SK-N-SH (cell line): ENCODE results near the gene COL15A1. TPM values are rescaled to one million over a fixed set of nuclear protein-coding genes. Genes with fewer than 3 reads are reported as not detected.

ENCODE experiments used
- CTCF ChIA-PET: fragments of 300-600, 350-600 bp; formaldehyde crosslinking; extraction: SDS; loops from one replicate; lab custom pipeline; 2021; lab: Yijun Ruan, JAX
- POLR2A ChIA-PET: fragments of 350-600 bp; sonication (Branson Sonifier 250); formaldehyde crosslinking; extraction: SDS; loops from one replicate; lab custom pipeline; 2020; ENCODE audit warnings: antibody characterized with exemption, inconsistent platforms; lab: Yijun Ruan, JAX
- DNase-seq: peaks from one replicate; pipeline ENCODE4 v3.0.0; 2012
- H2AFZ ChIP-seq: fragments of 200-600 bp; sonication (generic); 2 replicates; pipeline ENCODE4 v1.8.1; 2016; ENCODE audit warnings: antibody characterized with exemption, mild to moderate bottlenecking, low read depth
- H3F3A ChIP-seq: fragments of 200-600 bp; sonication (generic); replicated peaks from 2 replicates; pipeline ENCODE3; 2016; ENCODE audit warnings: antibody characterized with exemption, mild to moderate bottlenecking; ENCODE audit not compliant: insufficient read depth
- H3K27ac ChIP-seq, 2 experiments: fragments of 200-500 bp in 1 of 2; fragments of 200-600 bp in 1 of 2; sonication (Bioruptor generic) in 1 of 2; sonication (generic), shearing (Covaris generic) in 1 of 2; 2 replicates each; pipeline versions ENCODE4 v1.5.1 to v1.6.1; 2014 to 2016; ENCODE audit warnings: low read depth in 2 of 2, inconsistent platforms in 1 of 2, low read length in 1 of 2, mild to moderate bottlenecking in 1 of 2, mixed read lengths in 1 of 2
- H3K27me3 ChIP-seq: fragments of 200-600 bp; sonication (generic), shearing (Covaris generic); 2 replicates; pipeline ENCODE4 v1.6.1; 2016; ENCODE audit warnings: mixed run types; ENCODE audit not compliant: insufficient read depth
- H3K36me3 ChIP-seq, 2 experiments: fragments of 200-500 bp in 1 of 2; fragments of 200-600 bp in 1 of 2; sonication (Bioruptor generic) in 1 of 2; sonication (generic) in 1 of 2; replicated peaks in 1 of 2; 2 replicates each; pipeline versions ENCODE3 to v1.5.1; 2014 to 2016; ENCODE audit warnings: low read length in 1 of 2, mild to moderate bottlenecking in 1 of 2; ENCODE audit not compliant: insufficient read depth in 2 of 2, control insufficient read depth in 1 of 2
- H3K4me1 ChIP-seq, 2 experiments: fragments of 200-500 bp in 1 of 2; fragments of 200-600 bp in 1 of 2; sonication (Bioruptor generic) in 1 of 2; sonication (generic), shearing (Covaris generic) in 1 of 2; 2 replicates each; pipeline versions ENCODE4 v1.5.1 to v1.6.1; 2014 to 2016; ENCODE audit warnings: low read depth in 1 of 2, low read length in 1 of 2, mixed run types in 1 of 2; ENCODE audit not compliant: insufficient read depth in 2 of 2, control insufficient read depth in 1 of 2
- H3K4me2 ChIP-seq: fragments of 200-600 bp; sonication (generic), shearing (Covaris generic); 2 replicates; pipeline ENCODE4 v1.6.1; 2017; ENCODE audit warnings: mixed run types
- H3K4me3 ChIP-seq, 2 experiments: fragments of 200-500 bp in 1 of 2; fragments of 200-600 bp in 1 of 2; sonication (Bioruptor generic) in 1 of 2; sonication (generic), shearing (Covaris generic) in 1 of 2; 2 replicates each; pipeline versions ENCODE4 v1.5.1 to v1.8.1; 2014 to 2016; ENCODE audit warnings: low read depth in 2 of 2, inconsistent platforms in 1 of 2, low read length in 1 of 2, mild to moderate bottlenecking in 1 of 2, mixed read lengths in 1 of 2, moderate library complexity in 1 of 2
- H3K79me2 ChIP-seq: fragments of 200-600 bp; sonication (generic); 2 replicates; pipeline ENCODE4 v1.8.1; 2017; ENCODE audit warnings: mild to moderate bottlenecking; ENCODE audit not compliant: insufficient read depth
- H3K9ac ChIP-seq: fragments of 200-600 bp; sonication (generic); 2 replicates; pipeline ENCODE4 v1.6.1; 2017; ENCODE audit warnings: mixed run types
- H3K9me2 ChIP-seq: fragments of 200-600 bp; sonication (generic); 2 replicates; pipeline ENCODE4 v1.6.1; 2017; ENCODE audit warnings: mixed run types
- H3K9me3 ChIP-seq: fragments of 200-600 bp; sonication (generic); 2 replicates; pipeline ENCODE4 v1.6.1; 2017; ENCODE audit warnings: mixed run types, mild to moderate bottlenecking, moderate library complexity
- H4K20me1 ChIP-seq: fragments of 200-600 bp; sonication (generic); 2 replicates; pipeline ENCODE4 v1.6.1; 2017; ENCODE audit warnings: mild to moderate bottlenecking, mixed run types; ENCODE audit not compliant: insufficient read depth
- EP300 ChIP-seq, 2 experiments: IDR thresholded peaks; 2 replicates each; pipeline versions ENCODE4 v1.4.0 to v1.6.1; 2012; ENCODE audit warnings: borderline replicate concordance in 1 of 2, low read depth in 1 of 2, low read length in 1 of 2
- FOXJ3 ChIP-seq: sonication (generic); formaldehyde crosslinking; IDR thresholded peaks from 2 replicates; pipeline ENCODE4 v1.5.1; 2020; ENCODE audit warnings: mild to moderate bottlenecking, missing genetic modification reagents
- NFIC ChIP-seq: IDR thresholded peaks from 2 replicates; pipeline ENCODE4 v1.4.0; 2012; ENCODE audit warnings: borderline replicate concordance
- SIN3A ChIP-seq: IDR thresholded peaks from 2 replicates; pipeline ENCODE4 v1.6.1; 2012; ENCODE audit warnings: low read depth, mild to moderate bottlenecking, low read length, moderate library complexity, borderline replicate concordance
- TEAD4 ChIP-seq: IDR thresholded peaks from 2 replicates; pipeline ENCODE4 v1.4.0; 2012; ENCODE audit warnings: mild to moderate bottlenecking, borderline replicate concordance; ENCODE audit not compliant: insufficient read depth
- WGBS: methylation state at CpG from one replicate; pipeline ENCODE4 v1.1.6; 2017; ENCODE audit warnings: low lambda C conversion rate; 5-methylcytosine and 5-hydroxymethylcytosine counted together
- polyA plus RNA-seq, 3 experiments: library from polyadenylated mRNA; depleted of rRNA; stranded (reverse); fragments of >200 nt; gene quantifications; 2 replicates each; pipeline ENCODE4 v1.2.3, GENCODE V29; 2012
- TF ChIP-seq, protein P1 (sequence below): fragments of 150-350 bp; IDR thresholded peaks from 2 replicates; pipeline ENCODE4 v1.6.1; 2016; ENCODE audit warnings: mild to moderate bottlenecking, low read depth, low read length
- TF ChIP-seq, protein P2 (sequence below): IDR thresholded peaks from 2 replicates; pipeline ENCODE4 v1.4.0; 2012; ENCODE audit warnings: low read depth, borderline replicate concordance

COL15A1 gene
- polyA plus RNA-seq, 1 of the 3 experiments (the other 2 are of a cell fraction) = 0.84 TPM

DNA sequence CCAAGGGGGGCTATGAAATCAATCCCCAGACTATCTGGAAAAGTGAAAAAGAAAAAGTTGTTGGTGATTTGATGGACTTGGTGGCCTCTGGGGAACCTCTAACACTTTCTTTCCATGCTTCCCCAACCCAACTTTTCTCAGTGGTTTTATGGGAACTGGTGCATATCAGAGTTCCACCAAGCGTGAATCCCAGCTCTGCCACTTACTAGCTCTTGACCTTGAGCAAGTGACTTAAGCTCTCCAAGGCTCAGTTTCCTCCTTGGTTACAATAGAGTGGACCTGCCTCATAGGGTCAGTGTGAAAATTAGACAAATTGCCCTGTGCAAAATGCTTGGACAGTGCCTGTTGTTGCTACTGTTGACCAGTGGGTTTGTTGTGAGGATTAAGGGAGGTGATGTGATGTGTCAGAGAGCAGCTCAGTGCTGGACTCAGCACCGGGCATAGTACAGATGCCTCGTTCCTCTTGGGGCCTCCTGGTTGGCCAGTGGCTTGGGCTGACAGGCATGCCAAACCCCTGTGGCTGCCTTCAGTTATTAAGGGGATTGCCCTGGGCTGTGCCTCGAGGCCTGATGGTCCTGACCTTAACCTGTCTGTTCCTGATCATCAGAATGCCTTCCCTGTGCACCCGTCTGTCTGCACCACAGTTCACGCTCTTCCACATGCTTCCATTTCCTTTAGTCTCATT lies 49.3 kb downstream of the COL15A1 start (continued):
- no peak for TF ChIP-seq EP300 (IDR thresholded peaks at IDR 0.05; ENCODE audit: borderline replicate concordance in 1 of 2, low read depth in 1 of 2, low read length in 1 of 2)
- no peak for TF ChIP-seq FOXJ3 (CRISPR knock-in tag)
- TF ChIP-seq TEAD4 = no peak
- TF ChIP-seq, protein P1, sequence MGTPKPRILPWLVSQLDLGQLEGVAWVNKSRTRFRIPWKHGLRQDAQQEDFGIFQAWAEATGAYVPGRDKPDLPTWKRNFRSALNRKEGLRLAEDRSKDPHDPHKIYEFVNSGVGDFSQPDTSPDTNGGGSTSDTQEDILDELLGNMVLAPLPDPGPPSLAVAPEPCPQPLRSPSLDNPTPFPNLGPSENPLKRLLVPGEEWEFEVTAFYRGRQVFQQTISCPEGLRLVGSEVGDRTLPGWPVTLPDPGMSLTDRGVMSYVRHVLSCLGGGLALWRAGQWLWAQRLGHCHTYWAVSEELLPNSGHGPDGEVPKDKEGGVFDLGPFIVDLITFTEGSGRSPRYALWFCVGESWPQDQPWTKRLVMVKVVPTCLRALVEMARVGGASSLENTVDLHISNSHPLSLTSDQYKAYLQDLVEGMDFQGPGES = no peak
- TF ChIP-seq SIN3A = no peak
- TF ChIP-seq, all 33 proteins: peak for 0

DNA sequence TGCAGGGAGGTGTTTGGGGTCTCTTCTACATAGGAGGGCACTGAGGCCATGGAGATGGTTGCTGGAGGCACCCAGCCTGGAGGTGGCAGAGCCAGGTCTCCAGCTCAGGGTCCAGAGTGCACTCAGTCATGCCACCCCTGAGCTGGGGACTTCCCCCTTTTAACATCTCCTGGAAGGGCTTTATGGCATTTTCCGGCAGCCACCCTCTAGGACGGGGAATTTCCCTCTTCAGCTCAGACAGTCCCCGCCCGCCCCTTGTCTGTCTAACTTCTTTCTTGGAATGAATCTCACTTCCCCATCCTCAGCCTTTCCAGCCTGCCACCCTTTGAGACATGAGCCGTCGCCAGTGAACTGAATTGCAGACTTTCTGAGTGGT lies 49.9 kb downstream of the COL15A1 start:
- Histone ChIP-seq H3K79me2 (no peaks in the 10 kb centered on the region), H2AFZ (no peak overlapping the region), H3K27ac (no peak overlapping the region), H3K4me3 (no peak overlapping the region), H3K36me3 (no peaks in the 10 kb centered on the region), H3K9ac (no peak overlapping the region), H3K9me2 (no peaks in the 10 kb centered on the region), H3F3A (peaks cover 14% of the 10 kb centered on the region), H3K27me3 (no peaks in the 10 kb centered on the region), H4K20me1 (no peaks in the 10 kb centered on the region), H3K9me3 (no peaks in the 10 kb centered on the region), H3K4me1 (peaks cover 3 to 7% of the 10 kb centered on the region in 2 experiments; a peak in 3 of 4 replicates), H3K4me2 (no peak overlapping the region)
- 65% methylated on average over 6 of the region's 6 CpGs for WGBS
- ChIA-PET CTCF (interaction anchor here (1.5 to 11.4 kb wide), 2 partner anchors 146 to 154 kb away, joined by 3 to 131 read pairs; no protein-coding TSS in a partner anchor), POLR2A (no interaction called here)
- no peak for TF ChIP-seq NFIC
- no peak for DNase-seq

DNA sequence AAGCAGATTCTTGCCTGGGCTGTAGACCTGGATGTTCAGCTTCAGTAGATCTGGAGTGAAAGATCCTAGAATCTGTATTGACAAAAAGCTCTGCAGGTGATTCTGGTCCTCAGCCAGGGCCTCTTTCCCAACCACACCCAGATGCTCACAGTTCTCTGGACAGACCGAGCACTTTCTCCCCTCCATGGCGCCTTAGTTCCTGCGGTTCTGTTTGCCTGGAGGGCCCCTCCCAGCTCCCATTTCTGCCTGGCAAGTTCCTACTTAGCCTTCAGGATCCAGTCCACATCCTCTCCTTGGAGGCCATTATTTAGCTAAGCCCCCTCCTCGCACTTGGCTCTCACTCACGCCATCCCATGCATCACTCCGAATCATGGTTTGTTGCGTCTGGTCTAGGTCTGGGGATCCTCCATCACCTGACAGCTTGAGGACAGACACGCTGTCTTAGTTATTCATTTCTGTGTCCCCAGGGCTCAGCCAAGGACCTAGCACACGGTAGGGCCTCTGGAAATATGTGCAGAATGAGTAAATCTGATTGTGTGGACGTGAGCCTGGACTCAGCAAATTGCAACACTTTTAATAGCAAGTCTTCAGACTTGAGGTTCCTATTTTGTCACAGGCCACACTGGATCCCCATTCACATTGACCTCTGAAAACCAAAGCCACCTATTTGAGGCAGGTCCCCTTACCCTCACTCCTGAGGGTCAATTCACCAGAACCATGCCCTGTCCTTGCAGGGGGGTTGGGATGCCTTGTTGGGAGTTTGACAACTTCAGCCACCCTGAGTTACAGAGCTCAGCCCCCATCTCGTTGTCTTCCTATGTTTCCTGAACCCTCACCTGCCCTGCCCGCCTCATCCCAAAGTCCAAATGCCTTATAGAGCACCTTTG lies 50.7 kb downstream of the COL15A1 start:
- no peak for TF ChIP-seq FOXJ3 (CRISPR knock-in tag)
- TF ChIP-seq, protein P2, sequence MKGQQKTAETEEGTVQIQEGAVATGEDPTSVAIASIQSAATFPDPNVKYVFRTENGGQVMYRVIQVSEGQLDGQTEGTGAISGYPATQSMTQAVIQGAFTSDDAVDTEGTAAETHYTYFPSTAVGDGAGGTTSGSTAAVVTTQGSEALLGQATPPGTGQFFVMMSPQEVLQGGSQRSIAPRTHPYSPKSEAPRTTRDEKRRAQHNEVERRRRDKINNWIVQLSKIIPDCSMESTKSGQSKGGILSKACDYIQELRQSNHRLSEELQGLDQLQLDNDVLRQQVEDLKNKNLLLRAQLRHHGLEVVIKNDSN = no peak
- no peak overlapping the region for H3K9ac ChIP-seq
- no peaks in the 10 kb centered on the region for H3K9me3 ChIP-seq
- H3K79me2 ChIP-seq = no peaks in the 10 kb centered on the region
- POLR2A ChIA-PET = no interaction called here
- H3K27me3 ChIP-seq = no peaks in the 10 kb centered on the region
- no peak overlapping the region for H3K4me3 ChIP-seq
- H2AFZ ChIP-seq = no peak overlapping the region
- 69% methylated on average over 12 of the region's 12 CpGs for WGBS
- no peak overlapping the region for H3K27ac ChIP-seq
- H3K4me2 ChIP-seq = no peak overlapping the region
- no peak for DNase-seq
- peaks cover 9% of the 10 kb centered on the region for H3F3A ChIP-seq
- H3K36me3 ChIP-seq = no peaks in the 10 kb centered on the region
- no peaks in the 10 kb centered on the region for H3K9me2 ChIP-seq
- H4K20me1 ChIP-seq = no peaks in the 10 kb centered on the region
- CTCF ChIA-PET = interaction anchor here (0.8 to 11.4 kb wide), 4 partner anchors 19 to 153 kb away, joined by 3 to 131 read pairs (median 6); no protein-coding TSS in a partner anchor
- H3K4me1 ChIP-seq = peaks cover under 1 to 6% of the 10 kb centered on the region in 2 experiments; a peak in 2 of 4 replicates
